H9 (cell line): Measurements from ENCODE around the gene MRPL14. TPM values are rescaled to one million over a fixed set of nuclear protein-coding genes. Genes with fewer than 3 reads are reported as not detected.

Experiments used
- DNase-seq: peaks from one replicate; pipeline ENCODE4 v3.0.0-alpha.2; 2017
- H2AFZ ChIP-seq: one replicate; pipeline ENCODE4 v1.6.1; 2013; ENCODE audit warnings: mild to moderate bottlenecking, low read length, control low read depth, moderate library complexity
- H2AK5ac ChIP-seq: 2 replicates; pipeline ENCODE4 v1.6.1; 2013; ENCODE audit warnings: low read length, control low read depth, mixed read lengths; ENCODE audit not compliant: insufficient read length
- H2BK120ac ChIP-seq: one replicate; pipeline ENCODE4 v1.6.1; 2013; ENCODE audit warnings: low read depth, mild to moderate bottlenecking, low read length, control low read depth, inconsistent platforms; ENCODE audit not compliant: poor library complexity, severe bottlenecking
- H2BK12ac ChIP-seq: 2 replicates; pipeline ENCODE4 v1.6.1; 2013; ENCODE audit warnings: low read length, control low read depth, mixed read lengths, low read depth; ENCODE audit not compliant: insufficient read length
- H2BK15ac ChIP-seq: 2 replicates; pipeline ENCODE4 v1.6.1; 2013; ENCODE audit warnings: low read depth, low read length, control low read depth
- H2BK20ac ChIP-seq: one replicate; pipeline ENCODE4 v1.6.1; 2013; ENCODE audit warnings: low read depth, mild to moderate bottlenecking, low read length, control low read depth, inconsistent platforms; ENCODE audit not compliant: poor library complexity, severe bottlenecking
- H2BK5ac ChIP-seq: 2 replicates; pipeline ENCODE4 v1.6.1; 2013; ENCODE audit warnings: low read length, control low read depth, mixed read lengths; ENCODE audit not compliant: insufficient read length
- H3K14ac ChIP-seq: 2 replicates; pipeline ENCODE4 v1.6.1; 2013; ENCODE audit warnings: low read length, control low read depth; ENCODE audit not compliant: insufficient read depth
- H3K18ac ChIP-seq: 2 replicates; pipeline ENCODE4 v1.6.1; 2013; ENCODE audit warnings: low read depth, mild to moderate bottlenecking, mixed read lengths, low read length, control low read depth; ENCODE audit not compliant: insufficient read length
- H3K23ac ChIP-seq: 2 replicates; pipeline ENCODE4 v1.6.1; 2013; ENCODE audit warnings: low read length, control low read depth, mixed read lengths, low read depth; ENCODE audit not compliant: insufficient read length
- H3K23me2 ChIP-seq: 2 replicates; pipeline ENCODE4 v1.6.1; 2013; ENCODE audit warnings: low read depth, mild to moderate bottlenecking, mixed read lengths, low read length, control low read depth; ENCODE audit not compliant: insufficient read length, poor library complexity, severe bottlenecking
- H3K27ac ChIP-seq: 2 replicates; pipeline ENCODE4 v1.5.1; 2013; ENCODE audit warnings: low read length, control low read depth, mixed read lengths, low read depth; ENCODE audit not compliant: insufficient read length
- H3K27me3 ChIP-seq: 2 replicates; pipeline ENCODE4 v1.6.1; 2013; ENCODE audit warnings: low read length, control low read depth, inconsistent platforms; ENCODE audit not compliant: insufficient read depth
- H3K4ac ChIP-seq: 2 replicates; pipeline ENCODE4 v1.6.1; 2013; ENCODE audit warnings: low read depth, mild to moderate bottlenecking, control low read depth, inconsistent platforms, low read length, moderate library complexity
- H3K4me1 ChIP-seq: 2 replicates; pipeline ENCODE4 v1.6.1; 2013; ENCODE audit warnings: low read length, control low read depth, inconsistent platforms; ENCODE audit not compliant: insufficient read depth
- H3K4me2 ChIP-seq: 2 replicates; pipeline ENCODE4 v1.6.1; 2013; ENCODE audit warnings: low read length, control low read depth, mixed read lengths; ENCODE audit not compliant: insufficient read length, insufficient read depth
- H3K56ac ChIP-seq: 2 replicates; pipeline ENCODE4 v1.6.1; 2013; ENCODE audit warnings: low read depth, mild to moderate bottlenecking, mixed read lengths, low read length, control low read depth; ENCODE audit not compliant: insufficient read length
- H3K79me1 ChIP-seq: 2 replicates; pipeline ENCODE4 v1.6.1; 2013; ENCODE audit warnings: low read depth, mild to moderate bottlenecking, moderate library complexity, low read length, control low read depth, inconsistent platforms; ENCODE audit not compliant: insufficient read depth, poor library complexity, severe bottlenecking
- H3K79me2 ChIP-seq: 2 replicates; pipeline ENCODE4 v1.6.1; 2013; ENCODE audit warnings: low read length, control low read depth, inconsistent platforms; ENCODE audit not compliant: insufficient read depth
- H3K9ac ChIP-seq: 2 replicates; pipeline ENCODE4 v1.6.1; 2013; ENCODE audit warnings: low read length, control low read depth, mixed read lengths; ENCODE audit not compliant: insufficient read length; ENCODE audit errors: extremely low read depth
- H3K9me3 ChIP-seq: one replicate; pipeline ENCODE4 v1.6.1; 2013; ENCODE audit warnings: low read depth, low read length, inconsistent platforms; ENCODE audit not compliant: control insufficient read depth
- H3T11ph ChIP-seq: one replicate; pipeline ENCODE4 v1.6.1; 2013; ENCODE audit warnings: mild to moderate bottlenecking, low read length, control low read depth, inconsistent platforms
- H4K20me1 ChIP-seq: one replicate; pipeline ENCODE4 v1.6.1; 2013; ENCODE audit not compliant: control insufficient read depth, insufficient read length, insufficient read depth
- H4K5ac ChIP-seq: 2 replicates; pipeline ENCODE4 v1.6.1; 2013; ENCODE audit warnings: low read depth, mild to moderate bottlenecking, mixed read lengths, low read length, control low read depth; ENCODE audit not compliant: insufficient read length
- H4K8ac ChIP-seq: replicated peaks from 2 replicates; pipeline ENCODE4 v1.6.1; 2013; ENCODE audit warnings: low read length, control low read depth, mixed read lengths, low read depth; ENCODE audit not compliant: insufficient read length
- H4K91ac ChIP-seq: 2 replicates; pipeline ENCODE4 v1.6.1; 2013; ENCODE audit warnings: low read depth, mild to moderate bottlenecking, moderate library complexity, mixed read lengths, low read length, control low read depth; ENCODE audit not compliant: insufficient read length
- H3K27ac Mint-ChIP-seq, 3 experiments: 2 replicates in 2 of 3; 3 replicates in 1 of 3; pipeline ENCODE4 v1.8.0; 2020 to 2021; ENCODE audit warnings: mixed read lengths in 3 of 3, mild to moderate bottlenecking in 1 of 3, moderate library complexity in 1 of 3
- H3K27me3 Mint-ChIP-seq: 2 replicates; pipeline ENCODE4 v1.8.0; 2021; ENCODE audit warnings: low read depth, mild to moderate bottlenecking, moderate library complexity, mixed read lengths
- H3K36me3 Mint-ChIP-seq, 3 experiments: 2 replicates in 2 of 3; 3 replicates in 1 of 3; pipeline ENCODE4 v1.8.0; 2020 to 2021; ENCODE audit warnings: low read depth in 3 of 3, mixed read lengths in 3 of 3; ENCODE audit not compliant: insufficient read depth in 1 of 3
- H3K4me1 Mint-ChIP-seq, 2 experiments: 2 replicates each; pipeline ENCODE4 v1.8.0; 2020; ENCODE audit warnings: mixed read lengths in 2 of 2
- H3K4me3 Mint-ChIP-seq, 2 experiments: 2 replicates in 1 of 2; 3 replicates in 1 of 2; pipeline ENCODE4 v1.8.0; 2020 to 2021; ENCODE audit warnings: mild to moderate bottlenecking in 2 of 2, mixed read lengths in 2 of 2, moderate library complexity in 1 of 2
- H3K9me3 Mint-ChIP-seq, 2 experiments: 2 replicates in 1 of 2; 3 replicates in 1 of 2; pipeline ENCODE4 v1.8.0; 2020; ENCODE audit warnings: mild to moderate bottlenecking in 2 of 2, mixed read lengths in 2 of 2, moderate library complexity in 1 of 2
- WGBS: extraction: QIAGEN DNeasy Blood & Tissue Kit; methylation state at CpG from one replicate; pipeline ENCODE4 v1.1.7; 2013; ENCODE audit warnings: missing lambda C conversion rate, low lambda C conversion rate, mixed read lengths; ENCODE audit not compliant: insufficient read length; ENCODE audit errors: extremely low coverage; 5-methylcytosine and 5-hydroxymethylcytosine counted together
- total RNA-seq: library from RNA; stranded (reverse); gene quantifications from 2 replicates; pipeline ENCODE4 v1.2.1, GENCODE V29; 2021
- TF ChIP-seq, protein P1 (sequence below): fragments of 200-600 bp; sonication (generic); conservative IDR thresholded peaks from 3 replicates; pipeline ENCODE4 v1.8.0; 2021; ENCODE audit warnings: antibody characterized with exemption, mild to moderate bottlenecking

The MRPL14 gene
- total RNA-seq, 1 experiment from 2014 or later = 80.1 TPM

DNA sequence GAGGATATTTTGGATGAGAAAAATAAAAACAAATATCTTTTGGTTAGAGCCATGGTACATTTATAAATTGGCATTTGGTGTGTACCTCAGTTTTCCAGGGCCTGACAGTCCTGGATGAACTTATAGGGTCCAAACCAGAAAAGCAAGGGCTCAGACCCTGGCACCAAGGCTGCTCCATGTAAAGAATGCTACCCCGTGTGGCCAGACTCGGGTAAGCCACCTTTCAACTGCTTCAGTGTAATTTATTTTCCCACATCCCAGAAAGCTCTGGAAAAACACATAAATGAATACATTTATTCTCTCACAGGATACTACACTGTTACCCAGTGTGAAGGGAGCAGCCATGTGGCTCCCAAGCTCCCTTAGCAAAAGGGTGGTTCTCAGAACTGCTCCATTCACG is 13.8 kb downstream of the MRPL14 start:
- Histone ChIP-seq H2BK120ac (no peak overlapping the region), H2AK5ac (no peak overlapping the region), H4K20me1 (no peaks in the 10 kb centered on the region), H2BK5ac (no peak overlapping the region), H3K56ac (no peak overlapping the region), H3K18ac (no peak overlapping the region), H4K8ac (no peak overlapping the region), H4K5ac (no peak overlapping the region), H3K27ac (no peak overlapping the region), H3K9me3 (no peaks in the 10 kb centered on the region), H3T11ph (no peak overlapping the region), H3K79me1 (peaks cover 15% of the 10 kb centered on the region), H4K91ac (no peak overlapping the region), H3K27me3 (no peaks in the 10 kb centered on the region), H2AFZ (no peak overlapping the region), H3K4me2 (no peak overlapping the region), H3K23ac (no peak overlapping the region), H2BK12ac (no peak overlapping the region), H3K14ac (no peak overlapping the region), H3K4me1 (no peaks in the 10 kb centered on the region), H3K79me2 (peaks cover 16% of the 10 kb centered on the region), H3K4ac (no peak overlapping the region), H2BK20ac (no peak overlapping the region), H2BK15ac (no peak overlapping the region), H3K9ac (no peak overlapping the region), H3K23me2 (no peaks in the 10 kb centered on the region)
- no peak for DNase-seq
- no peak overlapping the region for H3K27ac Mint-ChIP-seq
- H3K9me3 Mint-ChIP-seq = no peaks in the 10 kb centered on the region
- H3K4me1 Mint-ChIP-seq = peaks cover 2 to 10% of the 10 kb centered on the region in 2 experiments; a peak in 3 of 4 replicates
- no peaks in the 10 kb centered on the region for H3K27me3 Mint-ChIP-seq
- H3K4me3 Mint-ChIP-seq = no peak overlapping the region
- TF ChIP-seq, protein P1, sequence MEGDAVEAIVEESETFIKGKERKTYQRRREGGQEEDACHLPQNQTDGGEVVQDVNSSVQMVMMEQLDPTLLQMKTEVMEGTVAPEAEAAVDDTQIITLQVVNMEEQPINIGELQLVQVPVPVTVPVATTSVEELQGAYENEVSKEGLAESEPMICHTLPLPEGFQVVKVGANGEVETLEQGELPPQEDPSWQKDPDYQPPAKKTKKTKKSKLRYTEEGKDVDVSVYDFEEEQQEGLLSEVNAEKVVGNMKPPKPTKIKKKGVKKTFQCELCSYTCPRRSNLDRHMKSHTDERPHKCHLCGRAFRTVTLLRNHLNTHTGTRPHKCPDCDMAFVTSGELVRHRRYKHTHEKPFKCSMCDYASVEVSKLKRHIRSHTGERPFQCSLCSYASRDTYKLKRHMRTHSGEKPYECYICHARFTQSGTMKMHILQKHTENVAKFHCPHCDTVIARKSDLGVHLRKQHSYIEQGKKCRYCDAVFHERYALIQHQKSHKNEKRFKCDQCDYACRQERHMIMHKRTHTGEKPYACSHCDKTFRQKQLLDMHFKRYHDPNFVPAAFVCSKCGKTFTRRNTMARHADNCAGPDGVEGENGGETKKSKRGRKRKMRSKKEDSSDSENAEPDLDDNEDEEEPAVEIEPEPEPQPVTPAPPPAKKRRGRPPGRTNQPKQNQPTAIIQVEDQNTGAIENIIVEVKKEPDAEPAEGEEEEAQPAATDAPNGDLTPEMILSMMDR = peak; percentile 57
- H3K36me3 Mint-ChIP-seq = peaks cover 30 to 66% (median 64%) of the 10 kb centered on the region in 3 experiments; a peak in 6 of 7 replicates
- WGBS = no CpG with 5 or more reads among the region's 3 CpGs
